Measurements from ENCODE around the gene ZNF839. TPM values are rescaled to one million over a fixed set of nuclear protein-coding genes. Genes with fewer than 3 reads are reported as not detected.

Gene ZNF839
- total RNA-seq, 1 donor from 2014 or later = 17.6 TPM

DNA sequence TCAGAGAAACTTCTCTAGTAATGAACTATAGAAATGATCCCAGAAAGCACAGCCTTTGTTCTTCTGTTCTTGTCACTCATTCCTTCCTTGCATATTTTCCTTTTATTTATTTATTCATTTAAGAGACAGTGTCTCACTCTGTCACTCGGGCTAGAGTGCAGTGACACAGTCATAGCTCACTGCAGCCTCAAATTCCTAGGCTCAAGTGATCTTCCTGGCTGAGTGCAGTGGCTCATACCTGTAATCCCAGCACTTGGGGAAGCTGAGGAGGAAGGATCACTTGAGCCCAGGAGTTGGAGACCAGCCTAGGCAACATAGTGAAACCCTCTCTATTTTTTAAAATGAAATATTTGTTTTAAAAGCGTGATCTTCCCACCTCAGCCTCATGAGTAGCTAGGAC is 54.7 kb downstream of the ZNF839 start:
- intact Hi-C loops (cut with micrococcal nuclease) = no loop called here
- Mint-ChIP-seq H3K27ac (no peak overlapping the region), H3K27me3 (no peaks in the 10 kb centered on the region), H3K9me3 (no peaks in the 10 kb centered on the region), H3K4me1 (peaks cover 4% of the 10 kb centered on the region), H3K4me3 (no peak overlapping the region), H3K36me3 (ENCODE audit: low read depth) (peaks cover 23% of the 10 kb centered on the region)
- ATAC-seq (ENCODE audit: low read depth) (no peak), DNase-seq (no peak)
- CTCF ChIA-PET = no interaction called here
- POLR2A ChIA-PET = no interaction called here
- TF ChIP-seq, protein P1, sequence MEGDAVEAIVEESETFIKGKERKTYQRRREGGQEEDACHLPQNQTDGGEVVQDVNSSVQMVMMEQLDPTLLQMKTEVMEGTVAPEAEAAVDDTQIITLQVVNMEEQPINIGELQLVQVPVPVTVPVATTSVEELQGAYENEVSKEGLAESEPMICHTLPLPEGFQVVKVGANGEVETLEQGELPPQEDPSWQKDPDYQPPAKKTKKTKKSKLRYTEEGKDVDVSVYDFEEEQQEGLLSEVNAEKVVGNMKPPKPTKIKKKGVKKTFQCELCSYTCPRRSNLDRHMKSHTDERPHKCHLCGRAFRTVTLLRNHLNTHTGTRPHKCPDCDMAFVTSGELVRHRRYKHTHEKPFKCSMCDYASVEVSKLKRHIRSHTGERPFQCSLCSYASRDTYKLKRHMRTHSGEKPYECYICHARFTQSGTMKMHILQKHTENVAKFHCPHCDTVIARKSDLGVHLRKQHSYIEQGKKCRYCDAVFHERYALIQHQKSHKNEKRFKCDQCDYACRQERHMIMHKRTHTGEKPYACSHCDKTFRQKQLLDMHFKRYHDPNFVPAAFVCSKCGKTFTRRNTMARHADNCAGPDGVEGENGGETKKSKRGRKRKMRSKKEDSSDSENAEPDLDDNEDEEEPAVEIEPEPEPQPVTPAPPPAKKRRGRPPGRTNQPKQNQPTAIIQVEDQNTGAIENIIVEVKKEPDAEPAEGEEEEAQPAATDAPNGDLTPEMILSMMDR (IDR thresholded peaks at IDR 0.05) = no peak

DNA sequence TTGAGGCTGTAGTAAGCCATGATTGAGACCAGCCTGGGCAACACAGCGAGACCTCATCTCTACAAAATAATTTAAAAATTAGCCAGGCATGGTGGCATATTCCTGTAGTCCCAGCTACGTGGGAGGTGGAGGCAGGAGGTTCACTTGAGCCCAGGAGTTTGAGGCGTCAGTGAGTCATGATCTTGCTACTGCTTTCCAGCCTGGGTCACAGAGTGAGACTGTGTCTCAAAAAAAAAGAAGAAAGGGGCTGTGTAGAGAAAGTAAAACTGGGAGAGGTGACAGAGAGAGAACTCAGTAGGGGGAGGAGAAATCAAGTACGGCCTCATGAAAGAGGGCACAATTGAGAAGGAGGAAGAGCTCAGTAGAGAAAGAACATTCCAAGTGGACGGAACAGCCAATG is 55.6 kb downstream of the ZNF839 start:
- ChIA-PET POLR2A (no interaction called here), CTCF (interaction anchor here (0.7 kb wide), 1 partner anchor 980 kb away, joined by 3 read pairs; no protein-coding TSS in a partner anchor)
- Mint-ChIP-seq H3K4me1 (peaks cover 4% of the 10 kb centered on the region), H3K27me3 (no peaks in the 10 kb centered on the region), H3K27ac (no peak overlapping the region), H3K4me3 (no peak overlapping the region), H3K36me3 (ENCODE audit: low read depth) (peaks cover 25% of the 10 kb centered on the region), H3K9me3 (no peaks in the 10 kb centered on the region)
- intact Hi-C loops (cut with micrococcal nuclease) = no loop called here
- DNase-seq = no peak
- ATAC-seq (ENCODE audit: low read depth) = no peak
- TF ChIP-seq, protein P1 (IDR thresholded peaks at IDR 0.05) = no peak

DNA sequence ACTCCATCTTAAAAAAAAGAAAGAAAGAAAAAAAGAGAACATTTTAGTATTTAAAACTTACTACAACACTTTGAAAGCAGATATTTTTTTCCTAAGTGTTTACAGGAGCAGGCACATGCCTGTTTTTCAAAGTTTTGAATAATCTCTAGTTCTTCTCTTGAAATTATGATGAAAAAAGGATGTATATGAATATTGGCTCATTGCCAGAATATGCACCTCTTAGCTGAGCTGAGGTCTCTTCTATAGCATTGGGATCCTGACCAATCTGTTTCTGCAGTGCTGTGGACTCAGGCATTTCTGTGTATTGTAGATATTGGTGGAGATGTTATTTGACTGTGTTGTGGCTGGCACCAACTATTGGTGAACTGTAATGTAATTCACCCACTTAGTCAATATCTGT is 58.1 kb downstream of the ZNF839 start:
- Mint-ChIP-seq H3K4me3 (no peak overlapping the region), H3K4me1 (no peaks in the 10 kb centered on the region), H3K9me3 (no peaks in the 10 kb centered on the region), H3K36me3 (ENCODE audit: low read depth) (peaks cover 26% of the 10 kb centered on the region), H3K27ac (no peak overlapping the region), H3K27me3 (no peaks in the 10 kb centered on the region)
- intact Hi-C loops (cut with micrococcal nuclease) = no loop called here
- ChIA-PET CTCF (no interaction called here), POLR2A (no interaction called here)
- ATAC-seq (ENCODE audit: low read depth) = no peak
- TF ChIP-seq, protein P1 (IDR thresholded peaks at IDR 0.05) = no peak
- no peak for DNase-seq

DNA sequence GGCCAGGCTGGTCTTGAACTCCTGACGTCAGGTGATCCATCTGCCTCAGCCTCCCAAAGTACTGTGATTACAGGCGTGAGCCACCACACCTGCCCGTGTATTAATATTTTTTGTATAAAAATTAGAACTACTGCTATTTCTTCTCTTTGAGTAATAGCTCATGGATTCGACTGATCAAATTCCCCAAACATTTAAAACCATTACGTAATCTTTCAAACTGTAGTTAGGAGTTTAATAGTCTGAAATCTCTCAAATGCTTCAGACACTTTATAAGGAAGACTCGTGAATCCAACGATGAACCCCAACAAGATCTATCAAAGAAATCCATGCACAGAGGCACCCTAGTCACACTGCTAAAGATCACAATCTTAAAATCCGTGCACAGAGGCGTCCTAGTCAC is 59.3 kb downstream of the ZNF839 start:
- CTCF ChIA-PET = no interaction called here
- H3K36me3 Mint-ChIP-seq (ENCODE audit: low read depth) = peaks cover 26% of the 10 kb centered on the region
- no peaks in the 10 kb centered on the region for H3K9me3 Mint-ChIP-seq
- H3K4me1 Mint-ChIP-seq = no peaks in the 10 kb centered on the region
- DNase-seq = no peak
- no peak overlapping the region for H3K27ac Mint-ChIP-seq
- no peak for ATAC-seq (ENCODE audit: low read depth)
- no peak overlapping the region for H3K4me3 Mint-ChIP-seq
- TF ChIP-seq, protein P1 (IDR thresholded peaks at IDR 0.05) = no peak
- intact Hi-C loops (cut with micrococcal nuclease) = no loop called here
- POLR2A ChIA-PET = no interaction called here
- no peaks in the 10 kb centered on the region for H3K27me3 Mint-ChIP-seq

DNA sequence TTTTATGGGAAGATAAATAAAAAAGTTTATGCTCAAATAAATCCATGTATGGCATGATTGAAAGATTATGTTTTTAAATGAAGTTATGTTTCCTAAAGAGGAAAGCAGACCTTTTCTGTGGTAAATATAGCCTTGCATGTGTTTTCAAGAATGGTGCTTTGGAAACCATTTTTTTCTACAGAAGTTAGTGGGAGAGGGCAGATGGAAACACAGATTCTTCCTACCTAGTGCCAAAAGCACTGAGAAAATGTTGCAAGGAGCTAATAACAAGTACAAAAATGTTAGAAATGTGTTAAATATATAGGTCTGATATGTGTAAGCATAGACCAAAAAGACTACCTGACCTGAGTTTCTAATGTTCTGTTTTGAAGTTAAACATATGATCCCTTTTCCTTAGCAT is 67.5 kb downstream of the ZNF839 start:
- DNase-seq (no peak), ATAC-seq (ENCODE audit: low read depth) (no peak)
- Mint-ChIP-seq H3K4me1 (no peaks in the 10 kb centered on the region), H3K36me3 (ENCODE audit: low read depth) (peaks cover 7% of the 10 kb centered on the region), H3K9me3 (no peaks in the 10 kb centered on the region), H3K27me3 (no peaks in the 10 kb centered on the region), H3K27ac (no peak overlapping the region), H3K4me3 (no peak overlapping the region)
- intact Hi-C loops (cut with micrococcal nuclease) = no loop called here
- ChIA-PET POLR2A (interaction anchor here (0.5 kb wide), 1 partner anchor 13 kb away, joined by 3 read pairs; no protein-coding TSS in a partner anchor), CTCF (no interaction called here)
- TF ChIP-seq, protein P1 (IDR thresholded peaks at IDR 0.05) = no peak
